Measurements from ENCODE around the gene COL5A1.

Gene COL5A1

DNA sequence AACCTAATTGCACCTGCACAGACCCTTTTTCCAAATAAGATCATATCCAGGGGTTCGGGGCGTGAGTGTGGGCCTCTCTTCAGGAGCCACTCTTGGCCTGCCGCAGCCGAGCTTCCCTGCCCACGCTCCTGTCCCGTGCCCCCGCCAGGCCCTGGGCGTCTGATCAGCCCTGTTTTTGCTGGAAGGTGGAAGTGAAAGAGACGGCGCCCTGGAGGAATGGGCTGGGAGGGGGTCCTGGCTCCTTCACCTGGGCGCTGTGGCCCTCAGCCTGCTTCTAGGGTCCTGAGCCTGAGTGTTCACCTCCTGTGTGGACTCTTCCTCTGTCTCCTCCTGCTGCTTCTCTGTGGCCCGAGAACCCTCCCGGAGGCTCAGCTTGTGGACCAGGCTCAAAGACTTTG lies 11.2 kb upstream of the COL5A1 start:
- in situ Hi-C loops (cut with MboI; ENCODE audit: low sequenced_read_pairs, unreplicated experiment) = no loop called here
- no peak for DNase-seq (ENCODE audit: low spot score)
- TF ChIP-seq, protein P1, sequence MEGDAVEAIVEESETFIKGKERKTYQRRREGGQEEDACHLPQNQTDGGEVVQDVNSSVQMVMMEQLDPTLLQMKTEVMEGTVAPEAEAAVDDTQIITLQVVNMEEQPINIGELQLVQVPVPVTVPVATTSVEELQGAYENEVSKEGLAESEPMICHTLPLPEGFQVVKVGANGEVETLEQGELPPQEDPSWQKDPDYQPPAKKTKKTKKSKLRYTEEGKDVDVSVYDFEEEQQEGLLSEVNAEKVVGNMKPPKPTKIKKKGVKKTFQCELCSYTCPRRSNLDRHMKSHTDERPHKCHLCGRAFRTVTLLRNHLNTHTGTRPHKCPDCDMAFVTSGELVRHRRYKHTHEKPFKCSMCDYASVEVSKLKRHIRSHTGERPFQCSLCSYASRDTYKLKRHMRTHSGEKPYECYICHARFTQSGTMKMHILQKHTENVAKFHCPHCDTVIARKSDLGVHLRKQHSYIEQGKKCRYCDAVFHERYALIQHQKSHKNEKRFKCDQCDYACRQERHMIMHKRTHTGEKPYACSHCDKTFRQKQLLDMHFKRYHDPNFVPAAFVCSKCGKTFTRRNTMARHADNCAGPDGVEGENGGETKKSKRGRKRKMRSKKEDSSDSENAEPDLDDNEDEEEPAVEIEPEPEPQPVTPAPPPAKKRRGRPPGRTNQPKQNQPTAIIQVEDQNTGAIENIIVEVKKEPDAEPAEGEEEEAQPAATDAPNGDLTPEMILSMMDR (IDR thresholded peaks at IDR 0.05; ENCODE audit: borderline replicate concordance, control extremely low read depth, extremely low read depth, insufficient read depth, missing control alignments) = no peak

DNA sequence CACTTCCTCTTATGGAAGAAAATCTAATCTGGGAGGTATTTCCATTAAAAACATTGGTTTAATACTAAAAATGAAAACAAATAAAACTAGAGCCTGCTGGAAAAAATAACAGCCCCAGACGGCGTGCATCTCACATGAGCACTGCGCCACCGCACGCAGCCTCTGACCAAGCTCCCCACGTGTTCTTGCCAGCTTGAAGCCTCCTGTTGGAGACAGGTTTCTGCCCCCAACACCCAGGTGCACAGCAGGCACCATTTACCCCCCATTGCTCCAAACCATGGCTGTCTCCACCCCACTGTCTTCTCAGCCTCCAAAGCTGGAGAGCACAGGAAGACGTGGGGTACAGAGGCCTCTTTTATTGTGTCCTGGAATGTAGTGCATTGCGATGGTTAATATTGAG lies 10.7 kb upstream of the COL5A1 start:
- in situ Hi-C loops (cut with MboI; ENCODE audit: low sequenced_read_pairs, unreplicated experiment) = no loop called here
- no peak for DNase-seq (ENCODE audit: low spot score)
- TF ChIP-seq, protein P1 (IDR thresholded peaks at IDR 0.05; ENCODE audit: borderline replicate concordance, control extremely low read depth, extremely low read depth, insufficient read depth, missing control alignments) = no peak

DNA sequence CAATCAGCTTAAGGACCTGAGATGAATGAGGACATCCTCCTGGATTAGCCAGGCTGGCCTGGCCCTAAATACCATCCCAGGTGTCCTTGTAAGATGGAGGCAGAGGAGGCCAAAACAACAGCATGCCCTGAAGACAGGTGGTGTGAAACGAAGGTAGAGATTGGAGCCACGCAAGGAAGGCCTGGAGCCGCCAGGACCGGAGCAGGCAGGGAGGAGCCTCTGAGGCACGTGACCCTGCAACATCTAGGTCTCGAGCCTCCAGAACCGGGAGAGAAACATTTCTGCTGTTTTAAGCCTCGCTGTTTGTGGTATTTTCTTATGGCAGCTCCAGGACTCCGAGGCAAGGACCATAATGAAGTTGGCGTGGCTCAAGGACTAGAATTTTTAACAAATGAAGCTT lies 9.7 kb upstream of the COL5A1 start:
- in situ Hi-C loops (cut with MboI; ENCODE audit: low sequenced_read_pairs, unreplicated experiment) = no loop called here

DNA sequence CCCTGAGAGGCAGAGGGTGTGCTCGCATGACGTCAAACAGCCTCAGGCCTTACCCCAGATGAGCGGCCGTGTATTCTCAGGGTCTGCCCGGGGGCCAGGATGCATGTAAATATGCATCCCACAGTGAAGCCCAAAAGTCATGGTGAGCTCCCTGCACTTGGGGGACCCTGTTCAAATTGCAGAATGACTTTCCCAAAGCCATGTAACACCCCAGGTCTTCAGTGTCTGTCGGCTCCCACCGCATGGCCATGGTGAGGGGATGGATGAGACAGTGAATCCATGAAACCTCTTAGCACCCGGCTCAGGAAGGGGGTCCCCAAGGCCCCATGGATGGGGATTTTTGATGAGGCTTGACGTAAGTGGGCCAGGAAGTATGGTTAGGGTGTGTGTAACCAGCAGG lies 9.3 kb upstream of the COL5A1 start:
- TF ChIP-seq, protein P1 (IDR thresholded peaks at IDR 0.05; ENCODE audit: borderline replicate concordance, control extremely low read depth, extremely low read depth, insufficient read depth, missing control alignments) = no peak
- in situ Hi-C loops (cut with MboI; ENCODE audit: low sequenced_read_pairs, unreplicated experiment) = no loop called here
- no peak for DNase-seq (ENCODE audit: low spot score)

More for the DNA sequence above, 9.7 kb upstream of the COL5A1 start:
- no peak for DNase-seq (ENCODE audit: low spot score)
- TF ChIP-seq, protein P1 (IDR thresholded peaks at IDR 0.05; ENCODE audit: borderline replicate concordance, control extremely low read depth, extremely low read depth, insufficient read depth, missing control alignments) = no peak

DNA sequence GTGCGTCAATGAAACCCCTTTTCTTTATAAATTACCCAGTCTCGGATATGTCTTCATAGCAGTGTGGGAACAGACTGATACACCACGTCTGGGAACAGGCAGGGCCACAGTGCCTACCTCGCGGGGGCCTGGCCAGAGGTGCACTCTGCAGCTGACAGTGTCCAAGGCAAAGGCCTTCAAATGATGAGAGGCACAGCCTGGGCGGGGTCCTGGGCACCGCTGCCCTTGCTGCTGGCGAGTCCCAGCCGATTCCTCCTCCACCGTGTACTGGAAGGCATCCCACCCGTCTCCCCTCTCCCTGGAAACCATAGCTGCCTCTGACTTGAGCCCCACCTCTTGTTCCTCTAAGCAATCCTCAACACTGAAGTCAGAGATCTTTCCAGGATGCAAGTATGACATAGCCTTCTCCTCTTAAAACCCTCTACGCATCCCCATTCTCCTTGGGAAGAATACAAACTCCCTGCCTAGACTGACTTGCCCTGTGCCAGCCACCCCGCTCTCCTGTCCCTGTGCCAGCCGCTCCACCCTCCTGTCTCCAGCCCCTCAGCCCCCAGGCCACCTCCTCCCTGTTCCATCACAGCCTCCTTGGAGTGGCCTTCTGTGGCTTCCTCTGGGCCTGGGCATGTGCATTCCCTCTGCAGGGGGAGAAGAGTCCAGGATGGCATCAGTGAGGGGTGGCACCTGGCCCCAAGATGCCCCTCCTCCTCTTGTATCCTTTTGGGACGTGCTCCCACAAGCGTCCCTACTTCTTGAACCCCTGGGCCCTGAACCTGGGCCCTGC lies 8.1 kb upstream of the COL5A1 start:
- TF ChIP-seq, protein P1 (IDR thresholded peaks at IDR 0.05; ENCODE audit: borderline replicate concordance, control extremely low read depth, extremely low read depth, insufficient read depth, missing control alignments) = no peak
- DNase-seq (ENCODE audit: low spot score) = no peak

DNA sequence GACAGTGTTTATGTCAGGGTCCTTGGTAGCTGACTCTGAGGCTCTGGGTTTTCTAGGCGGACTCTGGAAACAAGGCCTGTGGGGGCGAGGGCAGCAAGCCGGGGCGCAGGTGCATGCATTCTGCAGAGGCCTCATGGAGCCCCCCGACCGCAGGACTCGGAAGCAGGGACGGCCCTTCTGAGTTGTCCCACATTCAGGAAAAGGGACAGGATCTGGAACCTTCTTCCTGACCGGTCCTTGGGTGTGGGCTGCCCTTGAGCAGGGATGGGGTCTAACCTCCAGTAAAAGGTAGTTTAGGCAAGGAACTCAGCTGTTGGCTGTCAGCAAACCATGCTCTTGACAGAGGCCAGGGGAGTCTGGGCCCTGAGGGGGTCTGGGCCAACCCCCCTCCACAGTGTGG lies 7.4 kb upstream of the COL5A1 start:
- in situ Hi-C loops (cut with MboI; ENCODE audit: low sequenced_read_pairs, unreplicated experiment) = no loop called here
- no peak for DNase-seq (ENCODE audit: low spot score)
- TF ChIP-seq, protein P1 (IDR thresholded peaks at IDR 0.05; ENCODE audit: borderline replicate concordance, control extremely low read depth, extremely low read depth, insufficient read depth, missing control alignments) = no peak

More for the DNA sequence above, 8.1 kb upstream of the COL5A1 start:
- in situ Hi-C loops (cut with MboI; ENCODE audit: low sequenced_read_pairs, unreplicated experiment) = no loop called here

Data from GM13976 (cell line).